D721Med (cell line): ENCODE data around the gene EDN1.

Source experiments
- DNase-seq: peaks from one replicate; pipeline ENCODE4 v3.0.0; 2011; ENCODE audit warnings: low spot score; ENCODE audit not compliant: insufficient read length
- FAIRE-seq: peaks from 2 replicates; lab custom pipeline; 2011; peaks lifted over from hg19 to GRCh38; lab: Jason Lieb, UNC
- TF ChIP-seq, protein P1 (sequence below): IDR thresholded peaks from 2 replicates; pipeline ENCODE4 v1.5.1; 2012; ENCODE audit warnings: mild to moderate bottlenecking, control low read depth; ENCODE audit not compliant: insufficient read depth; ENCODE audit errors: missing control alignments

EDN1 gene

GRCh38 chr6:12340488-12340818 lies 50.3 kb downstream of the EDN1 start:
- no peak for DNase-seq
- TF ChIP-seq, protein P1, sequence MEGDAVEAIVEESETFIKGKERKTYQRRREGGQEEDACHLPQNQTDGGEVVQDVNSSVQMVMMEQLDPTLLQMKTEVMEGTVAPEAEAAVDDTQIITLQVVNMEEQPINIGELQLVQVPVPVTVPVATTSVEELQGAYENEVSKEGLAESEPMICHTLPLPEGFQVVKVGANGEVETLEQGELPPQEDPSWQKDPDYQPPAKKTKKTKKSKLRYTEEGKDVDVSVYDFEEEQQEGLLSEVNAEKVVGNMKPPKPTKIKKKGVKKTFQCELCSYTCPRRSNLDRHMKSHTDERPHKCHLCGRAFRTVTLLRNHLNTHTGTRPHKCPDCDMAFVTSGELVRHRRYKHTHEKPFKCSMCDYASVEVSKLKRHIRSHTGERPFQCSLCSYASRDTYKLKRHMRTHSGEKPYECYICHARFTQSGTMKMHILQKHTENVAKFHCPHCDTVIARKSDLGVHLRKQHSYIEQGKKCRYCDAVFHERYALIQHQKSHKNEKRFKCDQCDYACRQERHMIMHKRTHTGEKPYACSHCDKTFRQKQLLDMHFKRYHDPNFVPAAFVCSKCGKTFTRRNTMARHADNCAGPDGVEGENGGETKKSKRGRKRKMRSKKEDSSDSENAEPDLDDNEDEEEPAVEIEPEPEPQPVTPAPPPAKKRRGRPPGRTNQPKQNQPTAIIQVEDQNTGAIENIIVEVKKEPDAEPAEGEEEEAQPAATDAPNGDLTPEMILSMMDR: no peak
- FAIRE-seq: no peak

GRCh38 chr6:12342664-12343063 lies 52.5 kb downstream of the EDN1 start:
- FAIRE-seq: no peak
- DNase-seq: no peak
- TF ChIP-seq, protein P1: no peak

DNA sequence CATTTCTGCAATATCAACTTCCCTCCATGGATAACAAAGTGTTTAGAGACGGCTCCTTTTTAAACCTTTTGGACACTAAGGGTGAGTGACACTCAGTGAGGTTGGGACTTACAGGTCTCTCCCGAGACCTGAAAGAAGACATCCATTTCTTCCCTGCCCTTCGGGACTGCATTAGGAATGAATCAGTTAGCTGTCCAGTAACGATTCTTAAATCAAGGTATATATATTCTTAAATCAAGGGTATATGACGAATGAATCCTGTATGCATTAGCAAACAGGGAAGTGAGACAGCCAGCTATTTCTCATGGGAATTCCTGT lies 52.9 kb downstream of the EDN1 start:
- no peak for FAIRE-seq
- DNase-seq: no peak
- TF ChIP-seq, protein P1: no peak

GRCh38 chr6:12343440-12344162 lies 53.4 kb downstream of the EDN1 start:
- TF ChIP-seq, protein P1: no peak
- DNase-seq (no peak), FAIRE-seq (no peak)

DNA sequence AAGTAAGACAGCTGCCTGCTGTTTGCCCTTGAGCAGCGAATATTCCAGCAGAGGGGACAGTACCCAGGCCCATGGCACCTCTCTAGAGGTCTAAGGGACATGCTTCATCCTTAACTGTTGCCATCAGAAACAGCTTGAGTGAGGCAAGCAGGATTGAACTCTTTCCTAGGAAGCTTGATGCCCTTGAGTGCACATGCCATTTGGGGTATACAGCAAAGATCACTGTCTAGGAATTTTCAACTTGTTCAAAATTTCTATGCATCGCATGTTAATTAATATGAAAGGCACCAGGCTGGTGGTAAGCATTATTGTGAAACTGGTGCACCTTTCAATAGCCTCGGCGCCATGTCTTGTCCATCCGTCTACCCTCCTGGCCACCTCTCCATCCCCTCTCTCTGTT lies 54.1 kb downstream of the EDN1 start:
- FAIRE-seq: no peak
- TF ChIP-seq, protein P1: no peak
- no peak for DNase-seq

DNA sequence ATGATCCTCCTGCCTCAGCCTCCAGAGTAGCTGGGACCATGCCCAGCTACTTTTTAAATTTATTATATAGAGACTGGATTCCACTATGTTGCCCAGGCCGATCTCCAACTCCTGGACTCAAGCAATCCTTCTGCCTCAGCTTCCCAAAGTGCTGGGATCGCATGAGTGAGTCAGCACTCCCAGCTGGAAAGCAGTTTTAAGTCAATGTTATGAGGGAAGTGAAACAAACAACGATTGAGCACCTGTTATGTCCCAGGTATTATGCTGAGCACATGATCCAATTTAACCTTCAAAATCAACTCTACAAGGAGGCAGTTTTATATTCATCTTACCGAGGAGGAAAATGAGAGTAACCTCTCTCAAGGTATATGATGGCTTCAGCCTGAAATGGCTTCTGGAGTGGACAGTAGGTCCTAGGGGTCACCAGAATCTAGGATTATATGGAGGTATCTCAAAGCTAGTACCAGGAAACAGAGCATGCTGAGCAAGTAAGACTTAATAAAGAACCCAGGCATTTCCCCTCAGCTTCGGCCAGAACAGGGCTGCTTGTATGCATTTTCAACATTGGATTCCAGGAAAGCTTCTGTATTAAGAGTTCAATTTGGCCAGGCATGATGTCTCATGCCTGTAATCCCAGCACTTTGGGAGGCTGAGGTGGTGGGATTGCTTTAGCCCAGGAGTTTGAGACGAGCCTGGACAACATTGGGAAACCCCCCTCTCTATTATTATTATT lies 55.0 kb downstream of the EDN1 start:
- FAIRE-seq (no peak), DNase-seq (no peak)
- TF ChIP-seq, protein P1: no peak

GRCh38 chr6:12345694-12346058 lies 55.5 kb downstream of the EDN1 start:
- TF ChIP-seq, protein P1: no peak
- DNase-seq: no peak
- FAIRE-seq: no peak
